Gastrocnemius medialis (tissue), 4 donors: ENCODE measurements around the gene IGSF8. TPM values are rescaled to one million over a fixed set of nuclear protein-coding genes. Genes with fewer than 3 reads are reported as not detected.

Experiments
- ATAC-seq, 2 donors: fragments of 150-250 bp; one replicate each; pipeline ENCODE4 v1.9.1; 2016
- DNase-seq, 2 donors: peaks; one replicate each; pipeline ENCODE4 v3.0.0-alpha.2; 2019
- H3K27ac ChIP-seq, 4 donors: fragments of 200-600 bp; sonication (generic); 1 replicate in 1 of 4; 2 replicates in 3 of 4; pipeline ENCODE4 v1.5.1; 2016 to 2018; ENCODE audit warnings: mild to moderate bottlenecking in 2 of 4, moderate library complexity in 1 of 4
- H3K27me3 ChIP-seq, 3 donors: fragments of 200-600 bp; sonication (generic) in 2 of 3; 1 replicate in 1 of 3; 2 replicates in 2 of 3; pipeline versions ENCODE4 v1.5.1 to v1.6.0; 2016 to 2019; ENCODE audit warnings: mild to moderate bottlenecking in 1 of 3, moderate library complexity in 1 of 3
- H3K36me3 ChIP-seq, 2 donors: fragments of 200-600 bp; sonication (generic) in 1 of 2; one replicate each; pipeline ENCODE4 v1.5.1; 2017 to 2018
- H3K4me1 ChIP-seq, 2 donors: fragments of 200-600 bp; sonication (generic) in 1 of 2; one replicate each; pipeline ENCODE4 v1.5.1; 2016 to 2017; ENCODE audit warnings: mild to moderate bottlenecking in 2 of 2
- H3K4me3 ChIP-seq, 4 donors: fragments of 200-600 bp; sonication (generic) in 3 of 4; 1 replicate in 1 of 4; 2 replicates in 3 of 4; pipeline ENCODE4 v1.5.1; 2016 to 2019; ENCODE audit warnings: mild to moderate bottlenecking in 2 of 4
- H3K9me3 ChIP-seq, 3 donors: fragments of 200-600 bp; sonication (generic) in 2 of 3; 1 replicate in 1 of 3; 2 replicates in 2 of 3; pipeline ENCODE4 v1.5.1; 2016 to 2019
- POLR2A ChIP-seq, 2 donors: fragments of 450-650 bp; IDR thresholded peaks; one replicate each; pipeline ENCODE4 v1.6.1; 2017; ENCODE audit warnings: antibody characterized with exemption in 2 of 2, mild to moderate bottlenecking in 2 of 2, moderate library complexity in 2 of 2
- in situ Hi-C, 4 donors: fragments of 200-750 bp; cut with MboI; loops; one replicate each; pipeline versions ENCODE4 v1.15.0 to v1.8.0; 2017; ENCODE audit warnings: low sequenced_read_pairs in 4 of 4
- intact Hi-C: fragments of 100-400 bp; cut with DNase I; formaldehyde crosslinking; loops from one replicate; pipeline ENCODE4 v1.15.1; 2023; ENCODE audit warnings: low total_unique reads
- total RNA-seq, 4 donors: library from RNA; depleted of rRNA; stranded (reverse); fragments of >200 nt; gene quantifications; one replicate each; pipeline versions ENCODE4 v1.1.0 to v1.2.3, GENCODE V29; 2016
- TF ChIP-seq, protein P1 (sequence below), 5 experiments: fragments of 450-650 bp in 3 of 5; fragments of 200-600 bp in 2 of 5; sonication (generic) in 2 of 5; IDR thresholded peaks in 4 of 5; conservative IDR thresholded peaks in 1 of 5; 1 replicate in 4 of 5; 2 replicates in 1 of 5; pipeline ENCODE4 v1.5.1; 2016 to 2019; ENCODE audit warnings: antibody characterized with exemption in 5 of 5, mild to moderate bottlenecking in 3 of 5, moderate library complexity in 3 of 5

Gene IGSF8
- total RNA-seq, 4 donors from 2014 or later, result 3.4 to 12.8 (median 8.7) TPM

DNA sequence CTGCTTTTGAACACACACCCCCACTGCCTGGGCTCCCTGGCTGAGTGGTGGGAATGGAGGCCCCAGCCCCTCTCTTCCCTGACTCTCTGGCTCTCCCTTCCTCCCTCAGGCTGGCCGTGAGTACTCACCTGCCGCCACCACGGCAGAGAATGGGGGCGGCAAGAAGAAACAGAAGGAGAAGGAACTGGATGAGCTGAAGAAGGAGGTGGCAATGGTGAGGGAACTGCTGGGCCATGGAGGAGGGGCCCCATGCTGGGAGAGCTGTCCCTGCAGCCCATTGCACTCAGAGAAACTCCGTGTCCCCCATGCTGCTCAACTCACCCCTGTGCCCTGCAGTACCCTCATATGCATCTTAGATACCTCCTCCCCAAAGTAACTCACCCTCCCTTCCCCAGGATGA lies 22.4 kb upstream of the IGSF8 start:
- Histone ChIP-seq H3K36me3 (peaks cover 0 to 31% of the 10 kb centered on the region in 2 donors), H3K4me3 (no peak overlapping the region), H3K27me3 (no peaks in the 10 kb centered on the region), H3K9me3 (no peaks in the 10 kb centered on the region), H3K27ac (peak overlapping the region; percentile 97 to 100 (median 98)), H3K4me1 (peaks cover 77 to 80% of the 10 kb centered on the region in 2 donors)
- intact Hi-C loops, result no loop called here
- in situ Hi-C loops, result no loop called here
- ATAC-seq, result no peak
- TF ChIP-seq POLR2A (IDR thresholded peaks at IDR 0.05), result no peak
- TF ChIP-seq, protein P1, sequence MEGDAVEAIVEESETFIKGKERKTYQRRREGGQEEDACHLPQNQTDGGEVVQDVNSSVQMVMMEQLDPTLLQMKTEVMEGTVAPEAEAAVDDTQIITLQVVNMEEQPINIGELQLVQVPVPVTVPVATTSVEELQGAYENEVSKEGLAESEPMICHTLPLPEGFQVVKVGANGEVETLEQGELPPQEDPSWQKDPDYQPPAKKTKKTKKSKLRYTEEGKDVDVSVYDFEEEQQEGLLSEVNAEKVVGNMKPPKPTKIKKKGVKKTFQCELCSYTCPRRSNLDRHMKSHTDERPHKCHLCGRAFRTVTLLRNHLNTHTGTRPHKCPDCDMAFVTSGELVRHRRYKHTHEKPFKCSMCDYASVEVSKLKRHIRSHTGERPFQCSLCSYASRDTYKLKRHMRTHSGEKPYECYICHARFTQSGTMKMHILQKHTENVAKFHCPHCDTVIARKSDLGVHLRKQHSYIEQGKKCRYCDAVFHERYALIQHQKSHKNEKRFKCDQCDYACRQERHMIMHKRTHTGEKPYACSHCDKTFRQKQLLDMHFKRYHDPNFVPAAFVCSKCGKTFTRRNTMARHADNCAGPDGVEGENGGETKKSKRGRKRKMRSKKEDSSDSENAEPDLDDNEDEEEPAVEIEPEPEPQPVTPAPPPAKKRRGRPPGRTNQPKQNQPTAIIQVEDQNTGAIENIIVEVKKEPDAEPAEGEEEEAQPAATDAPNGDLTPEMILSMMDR (IDR thresholded peaks at IDR 0.05 in 4 of 5, conservative IDR thresholded peaks at IDR 0.05 in 1 of 5), result no peak
- no peak for DNase-seq

DNA sequence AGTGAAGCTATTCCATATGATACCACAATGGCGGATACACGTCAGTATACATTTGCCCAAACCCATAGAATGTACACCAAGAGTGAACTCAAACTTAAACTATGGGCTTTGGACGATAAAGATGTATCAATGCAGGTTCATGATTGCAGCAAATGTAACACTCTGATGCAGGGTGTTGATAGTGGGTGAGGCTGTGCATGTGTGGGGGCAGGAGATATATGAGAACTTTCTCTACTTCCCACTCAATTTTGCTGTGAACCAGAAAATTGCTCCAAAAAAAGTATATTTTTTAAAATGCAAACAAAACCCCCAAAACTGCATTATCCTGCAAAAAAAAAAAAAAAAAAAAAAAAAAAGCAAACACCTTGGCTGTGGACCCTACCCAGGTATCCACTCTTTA lies 20.5 kb upstream of the IGSF8 start:
- no peak for TF ChIP-seq POLR2A (IDR thresholded peaks at IDR 0.05)
- TF ChIP-seq, protein P1 (IDR thresholded peaks at IDR 0.05 in 4 of 5, conservative IDR thresholded peaks at IDR 0.05 in 1 of 5), result no peak
- no peaks in the 10 kb centered on the region for H3K9me3 ChIP-seq
- H3K4me1 ChIP-seq, result peaks cover 77 to 80% of the 10 kb centered on the region in 2 donors
- intact Hi-C loops (loop anchor here (5.0 kb wide), 1 partner anchor 73 kb away; the partner anchor contains the start of gene CASQ1), in situ Hi-C loops (no loop called here)
- no peaks in the 10 kb centered on the region for H3K27me3 ChIP-seq
- peak overlapping the region; percentile 54 to 86 (median 72) for H3K4me3 ChIP-seq
- H3K27ac ChIP-seq, result peak overlapping the region; percentile 97 to 100 (median 98)
- peaks cover 0 to 24% of the 10 kb centered on the region in 2 donors for H3K36me3 ChIP-seq
- ATAC-seq (no peak), DNase-seq (no peak)

DNA sequence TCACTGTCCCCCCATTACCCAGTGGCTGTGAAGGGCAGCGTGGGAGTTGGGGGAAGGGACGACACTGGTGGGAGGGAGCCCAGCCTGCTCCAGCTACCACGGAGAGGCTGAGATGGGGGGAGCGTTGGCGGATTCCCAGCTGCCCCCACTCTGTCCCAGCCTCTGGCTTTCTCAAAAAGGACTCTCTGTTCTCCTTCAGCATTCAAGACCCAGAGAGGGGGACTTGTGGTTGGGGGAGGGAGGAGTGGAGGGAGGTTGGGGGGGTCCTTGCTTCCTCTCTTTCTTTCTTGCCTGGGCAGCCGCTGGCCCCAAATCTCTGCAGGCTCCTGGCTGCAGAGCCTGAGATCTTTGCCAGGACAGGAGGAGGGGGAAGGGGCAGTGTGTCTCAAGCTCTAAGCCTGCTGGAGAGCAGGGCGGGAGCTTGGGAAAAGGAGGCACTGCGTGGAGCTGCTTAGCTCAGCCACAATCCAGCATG lies 19.3 kb upstream of the IGSF8 start:
- H3K36me3 ChIP-seq, result peaks cover 0 to 22% of the 10 kb centered on the region in 2 donors
- intact Hi-C loops (loop anchor here (5.0 kb wide), 1 partner anchor 75 kb away; the partner anchor contains the start of gene CASQ1), in situ Hi-C loops (no loop called here)
- TF ChIP-seq, protein P1 (IDR thresholded peaks at IDR 0.05 in 4 of 5, conservative IDR thresholded peaks at IDR 0.05 in 1 of 5), result no peak
- peak; percentile 45 to 55 for TF ChIP-seq POLR2A (IDR thresholded peaks at IDR 0.05)
- peak overlapping the region; percentile 97 to 100 (median 98) for H3K27ac ChIP-seq
- H3K4me1 ChIP-seq, result peaks cover 74 to 83% of the 10 kb centered on the region in 2 donors
- H3K27me3 ChIP-seq, result no peaks in the 10 kb centered on the region
- DNase-seq, result peak; percentile 70 to 87
- ATAC-seq, result peak; percentile 38 to 52
- H3K4me3 ChIP-seq, result peak overlapping the region; percentile 54 to 86 (median 72)
- no peaks in the 10 kb centered on the region for H3K9me3 ChIP-seq

DNA sequence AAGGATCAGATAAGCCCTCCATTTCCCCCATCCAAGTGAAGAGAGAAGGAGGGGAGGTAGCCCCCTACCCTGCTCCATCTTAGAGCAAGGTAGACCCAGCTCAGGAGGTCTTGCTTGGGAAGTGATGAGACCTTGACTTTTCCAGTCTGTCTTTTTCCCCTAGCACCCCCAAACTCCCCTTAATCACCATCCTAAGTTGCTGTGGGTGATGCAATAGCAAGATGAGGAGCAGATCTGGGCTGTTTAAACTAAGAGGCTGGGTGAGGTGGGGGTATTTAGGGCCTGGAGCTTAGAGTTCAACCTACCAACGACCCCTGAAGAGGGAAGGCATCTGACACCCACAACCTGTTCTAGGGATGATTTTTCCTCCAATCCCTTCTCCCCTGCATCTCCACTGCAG lies 18.9 kb upstream of the IGSF8 start:
- ATAC-seq (no peak), DNase-seq (no peak)
- Histone ChIP-seq H3K27ac (peak overlapping the region; percentile 97 to 100 (median 98)), H3K4me1 (peaks cover 70 to 82% of the 10 kb centered on the region in 2 donors), H3K36me3 (peaks cover 0 to 18% of the 10 kb centered on the region in 2 donors), H3K27me3 (no peaks in the 10 kb centered on the region), H3K4me3 (peak overlapping the region; percentile 54 to 86 (median 72)), H3K9me3 (no peaks in the 10 kb centered on the region)
- intact Hi-C loops (loop anchor here (5.0 kb wide), 1 partner anchor 75 kb away; the partner anchor contains the start of gene CASQ1), in situ Hi-C loops (no loop called here)
- TF ChIP-seq POLR2A (IDR thresholded peaks at IDR 0.05), result no peak
- TF ChIP-seq, protein P1 (IDR thresholded peaks at IDR 0.05 in 4 of 5, conservative IDR thresholded peaks at IDR 0.05 in 1 of 5), result no peak
